Mesothelial cell of epicardium (in vitro differentiated cells): ENCODE measurements around the gene RCE1. TPM values are rescaled to one million over a fixed set of nuclear protein-coding genes. Genes with fewer than 3 reads are reported as not detected.

Experiments used
- DNase-seq, 2 experiments: peaks; one replicate each; pipeline ENCODE4 v3.0.0; 2021; ENCODE audit warnings: low spot score in 2 of 2; ENCODE audit not compliant: unreplicated experiment in 2 of 2
- H3K27ac Mint-ChIP-seq: 2 replicates; pipeline ENCODE4 v1.8.0; 2021; ENCODE audit warnings: mixed read lengths
- H3K27me3 Mint-ChIP-seq: 2 replicates; pipeline ENCODE4 v1.8.0; 2021; ENCODE audit warnings: low read depth, mixed read lengths
- H3K36me3 Mint-ChIP-seq: 2 replicates; pipeline ENCODE4 v1.8.0; 2021; ENCODE audit warnings: mixed read lengths
- H3K4me1 Mint-ChIP-seq: 2 replicates; pipeline ENCODE4 v1.8.0; 2021; ENCODE audit warnings: mixed read lengths
- H3K4me3 Mint-ChIP-seq: 2 replicates; pipeline ENCODE4 v1.8.0; 2021; ENCODE audit warnings: mild to moderate bottlenecking, moderate library complexity, mixed read lengths
- H3K9me3 Mint-ChIP-seq: 2 replicates; pipeline ENCODE4 v1.8.0; 2021; ENCODE audit warnings: mixed read lengths
- CTCF ChIP-seq: fragments of 200-600 bp; sonication (generic); IDR thresholded peaks from one replicate; pipeline ENCODE4 v1.5.0; 2021; ENCODE audit warnings: antibody characterized with exemption; ENCODE audit not compliant: unreplicated experiment
- total RNA-seq: library from RNA; stranded (reverse); gene quantifications from 3 replicates; pipeline ENCODE4 v1.2.1, GENCODE V29; 2021

RCE1 gene
- total RNA-seq, 1 donor from 2014 or later = 27.2 TPM

GRCh38 chr11:66864924-66865697 lies 21.9 kb downstream of the RCE1 start:
- H3K4me1 Mint-ChIP-seq = peaks cover 5% of the 10 kb centered on the region
- H3K27ac Mint-ChIP-seq = no peak overlapping the region
- H3K27me3 Mint-ChIP-seq = no peaks in the 10 kb centered on the region
- H3K4me3 Mint-ChIP-seq = no peak overlapping the region
- TF ChIP-seq CTCF = no peak
- DNase-seq = no peak
- no peaks in the 10 kb centered on the region for H3K9me3 Mint-ChIP-seq
- H3K36me3 Mint-ChIP-seq = no peaks in the 10 kb centered on the region

GRCh38 chr11:66866007-66866406 lies 22.8 kb downstream of the RCE1 start:
- peaks cover 5% of the 10 kb centered on the region for H3K4me1 Mint-ChIP-seq
- H3K9me3 Mint-ChIP-seq = no peaks in the 10 kb centered on the region
- H3K36me3 Mint-ChIP-seq = no peaks in the 10 kb centered on the region
- H3K27me3 Mint-ChIP-seq = no peaks in the 10 kb centered on the region
- no peak overlapping the region for H3K4me3 Mint-ChIP-seq
- TF ChIP-seq CTCF = no peak
- no peak overlapping the region for H3K27ac Mint-ChIP-seq
- DNase-seq = no peak

- Mint-ChIP-seq H3K27me3 (no peaks in the 10 kb centered on the region), H3K9me3 (no peaks in the 10 kb centered on the region), H3K27ac (no peak overlapping the region), H3K4me1 (peaks cover 5% of the 10 kb centered on the region), H3K4me3 (no peak overlapping the region), H3K36me3 (no peaks in the 10 kb centered on the region)
- no peak for TF ChIP-seq CTCF
- DNase-seq = no peak
Measured at GRCh38 chr11:66866511-66866986, 23.3 kb downstream of the RCE1 start.

GRCh38 chr11:66867425-66868040 lies 24.3 kb downstream of the RCE1 start:
- no peak overlapping the region for H3K4me3 Mint-ChIP-seq
- peaks cover 5% of the 10 kb centered on the region for H3K4me1 Mint-ChIP-seq
- no peaks in the 10 kb centered on the region for H3K36me3 Mint-ChIP-seq
- DNase-seq = no peak
- H3K27me3 Mint-ChIP-seq = no peaks in the 10 kb centered on the region
- H3K27ac Mint-ChIP-seq = no peak overlapping the region
- no peaks in the 10 kb centered on the region for H3K9me3 Mint-ChIP-seq
- TF ChIP-seq CTCF = no peak

- peaks cover 5% of the 10 kb centered on the region for H3K4me1 Mint-ChIP-seq
- no peak for DNase-seq
- no peaks in the 10 kb centered on the region for H3K27me3 Mint-ChIP-seq
- no peaks in the 10 kb centered on the region for H3K36me3 Mint-ChIP-seq
- no peak overlapping the region for H3K4me3 Mint-ChIP-seq
- no peaks in the 10 kb centered on the region for H3K9me3 Mint-ChIP-seq
- no peak overlapping the region for H3K27ac Mint-ChIP-seq
- TF ChIP-seq CTCF = no peak
Measured at GRCh38 chr11:66868082-66868725, 25.0 kb downstream of the RCE1 start.
